ENCODE results near the gene RHBDD3. TPM values are rescaled to one million over a fixed set of nuclear protein-coding genes. Genes with fewer than 3 reads are reported as not detected.

The RHBDD3 gene
- total and polyA plus RNA-seq, 2 of the 4 experiments (the other 2 are of a cell fraction) = 5.7 to 21.5 TPM

GRCh38 chr22:29269731-29270474 lies 2.1 kb upstream of the RHBDD3 start:
- H3K79me1 ChIP-seq (ENCODE audit: low read depth in 1 of 2, low read length in 2 of 2) = peaks cover 15 to 60% of the 10 kb centered on the region in 2 experiments
- H3K36me3 ChIP-seq (ENCODE audit: control insufficient read depth, insufficient read depth, low read length) = peaks cover 21% of the 10 kb centered on the region
- DNase-seq (peak; percentile 12), ATAC-seq (ENCODE audit: low read depth) (no peak)
- no peak overlapping the region for H2AK5ac ChIP-seq (ENCODE audit: low read depth, low read length)
- no peak overlapping the region for H2BK15ac ChIP-seq (ENCODE audit: low read depth, low read length)
- peaks cover 65% of the 10 kb centered on the region for H4K20me1 ChIP-seq (ENCODE audit: insufficient read depth, low read length)
- no peak overlapping the region for H2BK20ac ChIP-seq (ENCODE audit: low read depth, low read length)
- H2AK9ac ChIP-seq (replicated peaks; ENCODE audit: low read depth, low read length, poor library complexity) = no peak overlapping the region
- POLR2A ChIA-PET (ENCODE audit: unreplicated experiment) = interaction anchor here (0.5 to 0.6 kb wide), 3 partner anchors 231 to 1380 kb away, joined by 3 to 8 read pairs (median 6); no protein-coding TSS in a partner anchor
- dilution Hi-C loops (cut with HindIII; ENCODE audit: low sequenced_read_pairs, unreplicated experiment) (no loop called here), intact Hi-C loops (cut with micrococcal nuclease) (no loop called here), in situ Hi-C loops (cut with MboI; ENCODE audit: low sequenced_read_pairs) (no loop called here)
- no peak overlapping the region for H2BK120ac ChIP-seq (ENCODE audit: low read depth, low read length)
- no peak overlapping the region; the same call in 1 of the 2 replicates for H3K27ac ChIP-seq (ENCODE audit: insufficient read depth, low read length)
- H3K23ac ChIP-seq (ENCODE audit: low read depth, low read length) = peak overlapping the region; percentile 77
- peak overlapping the region; percentile 30; the same call in 1 of the 2 replicates for H3K56ac ChIP-seq (ENCODE audit: extremely low read depth, insufficient read depth, low read length)
- no peak overlapping the region for H2AFZ ChIP-seq (replicated peaks; ENCODE audit: low read length, poor library complexity)
- TF ChIP-seq POLR2A (IDR thresholded peaks at IDR 0.05; ENCODE audit: low read depth, low read length) (0 out of 2 replicates have a peak, but pooled peaks have one; percentile 9), BHLHE40 (IDR thresholded peaks at IDR 0.05; ENCODE audit: low read depth, low read length) (no peak), MXI1 (IDR thresholded peaks at IDR 0.05; ENCODE audit: borderline replicate concordance, low read depth, low read length) (peak; percentile 61; the same call in 1 of the 2 replicates)
- H3K4ac ChIP-seq (ENCODE audit: low read depth, low read length) = no peak overlapping the region; the same call in 1 of the 2 replicates
- BruUV-seq (replicated peaks) = no TSS peak
- H3K18ac ChIP-seq (ENCODE audit: low read depth, low read length) = no peak overlapping the region
- peaks cover 16% of the 10 kb centered on the region for H3K9me1 ChIP-seq (ENCODE audit: insufficient read depth, low read length)
- H3K9ac ChIP-seq (ENCODE audit: low read depth, low read length) = peak overlapping the region; percentile 99
- no peak overlapping the region for H4K91ac ChIP-seq (ENCODE audit: insufficient read depth, low read depth, low read length)
- H4K5ac ChIP-seq (ENCODE audit: low read depth, low read length) = no peak overlapping the region
- H3K27me3 ChIP-seq (ENCODE audit: control insufficient read depth, insufficient read depth, low read length) = no peaks in the 10 kb centered on the region
- peak overlapping the region; percentile 22 for H2BK5ac ChIP-seq (ENCODE audit: low read depth, low read length, poor library complexity, severe bottlenecking)
- CTCF ChIA-PET = no interaction called here
- H3K4me2 ChIP-seq (ENCODE audit: low read depth, low read length) = peak overlapping the region; percentile 92
- no peak overlapping the region for H4K8ac ChIP-seq (ENCODE audit: low read depth in 2 of 2, low read length in 2 of 2)
- H3K4me1 ChIP-seq (ENCODE audit: control insufficient read depth, insufficient read depth, low read length) = peaks cover 17% of the 10 kb centered on the region
- peak overlapping the region; percentile 75 for H3K4me3 ChIP-seq (ENCODE audit: insufficient read depth, low read depth, low read length)
- WGBS, 2 experiments (ENCODE audit: extremely low coverage in 2 of 2, insufficient read length in 1 of 2) = 15% methylated on average over 6 of the region's 13 CpGs; no CpG with 5 or more reads in 1 of the 2 experiments
- H3K14ac ChIP-seq (replicated peaks; ENCODE audit: low read depth, low read length) = peak overlapping the region; percentile 70
- H3K9me3 ChIP-seq (ENCODE audit: control insufficient read depth, insufficient read depth, low read length) = no peaks in the 10 kb centered on the region

Data from IMR-90 (cell line).